GM12892 (cell line): ENCODE results near the gene CAMK2G.

Source experiments
- POLR2A ChIP-seq: IDR thresholded peaks from 2 replicates; pipeline ENCODE4 v1.6.1; 2011; ENCODE audit warnings: low read depth, low read length, control low read depth
- POLR2AphosphoS5 ChIP-seq: IDR thresholded peaks from 2 replicates; pipeline ENCODE4 v1.6.1; 2011; ENCODE audit warnings: low read depth, low read length, control low read depth

GRCh38 chr10:73799899-73800559 is 74.3 kb downstream of the CAMK2G start:
- TF ChIP-seq POLR2AphosphoS5 (peak; percentile 62; the same call in 1 of the 2 replicates), POLR2A (no peak; the same call in 1 of the 2 replicates)
